Lower lobe of right lung (tissue), 2 donors: ENCODE measurements around the gene RGR. TPM values are rescaled to one million over a fixed set of nuclear protein-coding genes. Genes with fewer than 3 reads are reported as not detected.
A peak's percentile ranks its signal among the peaks of the same experiment; 100 is the strongest.

ENCODE experiments used
- ATAC-seq, 2 donors: fragments of 200-7000 bp; cut with Tn5 transposase; one replicate each; pipeline ENCODE4 v1.9.1; 2020 to 2022; ENCODE audit warnings: mild to moderate bottlenecking in 2 of 2, moderate library complexity in 2 of 2
- DNase-seq: peaks from one replicate; pipeline ENCODE4 v3.0.0-alpha.2; 2020
- H3K27ac ChIP-seq: fragments of 200-600 bp; one replicate; pipeline ENCODE4 v1.8.0; 2022
- H3K27me3 ChIP-seq: fragments of 200-600 bp; one replicate; pipeline ENCODE4 v1.8.0; 2022; ENCODE audit warnings: low read depth
- H3K36me3 ChIP-seq: fragments of 200-600 bp; one replicate; pipeline ENCODE4 v1.8.0; 2022; ENCODE audit warnings: mild to moderate bottlenecking
- H3K4me1 ChIP-seq: fragments of 200-600 bp; one replicate; pipeline ENCODE4 v1.8.0; 2022
- H3K4me3 ChIP-seq: fragments of 200-600 bp; one replicate; pipeline ENCODE4 v1.8.0; 2022; ENCODE audit warnings: mild to moderate bottlenecking
- H3K9me3 ChIP-seq: fragments of 200-600 bp; one replicate; pipeline ENCODE4 v1.8.0; 2022
- intact Hi-C: fragments of 100-400 bp; cut with DNase I; formaldehyde crosslinking; loops from one replicate; pipeline ENCODE4 v1.11.0; 2022
- total RNA-seq: library from RNA; stranded (reverse); fragmentation: NEBNext Ultra II Directional; extraction: Animal tissue kit (Norgen Biotek cat#: 25700); gene quantifications from one replicate; pipeline ENCODE4 v1.2.1, GENCODE V29; 2021
- TF ChIP-seq, protein P1 (sequence below): fragments of 200-600 bp; IDR thresholded peaks from one replicate; pipeline ENCODE4 v1.8.0; 2022; ENCODE audit warnings: antibody characterized with exemption, mild to moderate bottlenecking
- donor health status: DM: no; HTN: yes; CAD: no; lungs with severe emphysema.

RGR gene
- total RNA-seq, 1 donor from 2014 or later = not detected

DNA sequence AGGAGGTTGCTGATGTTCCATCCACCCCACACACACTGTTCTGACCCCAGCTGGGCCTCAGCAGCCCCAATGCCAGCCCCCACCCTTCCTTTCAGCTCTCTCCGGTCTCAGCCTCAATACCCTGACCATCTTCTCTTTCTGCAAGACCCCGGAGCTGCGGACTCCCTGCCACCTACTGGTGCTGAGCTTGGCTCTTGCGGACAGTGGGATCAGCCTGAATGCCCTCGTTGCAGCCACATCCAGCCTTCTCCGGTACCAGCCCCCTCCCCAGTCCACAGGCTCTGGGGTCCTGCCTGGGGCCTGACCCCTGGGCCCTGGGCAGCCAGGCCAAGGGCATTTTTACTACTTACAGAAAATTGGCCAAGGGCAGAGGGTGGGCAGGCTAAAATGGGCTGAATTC, 2.6 kb downstream of the RGR start:
- DNase-seq (no peak), ATAC-seq (no peak)
- Histone ChIP-seq H3K4me3 (no peak overlapping the region), H3K9me3 (no peaks in the 10 kb centered on the region), H3K4me1 (no peaks in the 10 kb centered on the region), H3K36me3 (no peaks in the 10 kb centered on the region), H3K27me3 (no peaks in the 10 kb centered on the region), H3K27ac (no peak overlapping the region)
- intact Hi-C loops = no loop called here
- TF ChIP-seq, protein P1, sequence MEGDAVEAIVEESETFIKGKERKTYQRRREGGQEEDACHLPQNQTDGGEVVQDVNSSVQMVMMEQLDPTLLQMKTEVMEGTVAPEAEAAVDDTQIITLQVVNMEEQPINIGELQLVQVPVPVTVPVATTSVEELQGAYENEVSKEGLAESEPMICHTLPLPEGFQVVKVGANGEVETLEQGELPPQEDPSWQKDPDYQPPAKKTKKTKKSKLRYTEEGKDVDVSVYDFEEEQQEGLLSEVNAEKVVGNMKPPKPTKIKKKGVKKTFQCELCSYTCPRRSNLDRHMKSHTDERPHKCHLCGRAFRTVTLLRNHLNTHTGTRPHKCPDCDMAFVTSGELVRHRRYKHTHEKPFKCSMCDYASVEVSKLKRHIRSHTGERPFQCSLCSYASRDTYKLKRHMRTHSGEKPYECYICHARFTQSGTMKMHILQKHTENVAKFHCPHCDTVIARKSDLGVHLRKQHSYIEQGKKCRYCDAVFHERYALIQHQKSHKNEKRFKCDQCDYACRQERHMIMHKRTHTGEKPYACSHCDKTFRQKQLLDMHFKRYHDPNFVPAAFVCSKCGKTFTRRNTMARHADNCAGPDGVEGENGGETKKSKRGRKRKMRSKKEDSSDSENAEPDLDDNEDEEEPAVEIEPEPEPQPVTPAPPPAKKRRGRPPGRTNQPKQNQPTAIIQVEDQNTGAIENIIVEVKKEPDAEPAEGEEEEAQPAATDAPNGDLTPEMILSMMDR = no peak

GRCh38 chr10:84248794-84249193, 3.9 kb downstream of the RGR start:
- Histone ChIP-seq H3K9me3 (no peaks in the 10 kb centered on the region), H3K4me1 (no peaks in the 10 kb centered on the region), H3K27me3 (no peaks in the 10 kb centered on the region), H3K4me3 (no peak overlapping the region), H3K36me3 (no peaks in the 10 kb centered on the region), H3K27ac (no peak overlapping the region)
- ATAC-seq (no peak), DNase-seq (no peak)
- TF ChIP-seq, protein P1 = no peak
- intact Hi-C loops = no loop called here

GRCh38 chr10:84254552-84255478, 10.0 kb downstream of the RGR start:
- TF ChIP-seq, protein P1 = no peak
- intact Hi-C loops = no loop called here
- Histone ChIP-seq H3K9me3 (no peaks in the 10 kb centered on the region), H3K27me3 (no peaks in the 10 kb centered on the region), H3K36me3 (no peaks in the 10 kb centered on the region), H3K27ac (no peak overlapping the region), H3K4me1 (no peaks in the 10 kb centered on the region), H3K4me3 (no peak overlapping the region)
- no peak for DNase-seq
- no peak for ATAC-seq

GRCh38 chr10:84256510-84257342, 11.9 kb downstream of the RGR start:
- H3K4me3 ChIP-seq = no peak overlapping the region
- no peaks in the 10 kb centered on the region for H3K9me3 ChIP-seq
- TF ChIP-seq, protein P1 = peak; percentile 60
- H3K27me3 ChIP-seq = peaks cover 8% of the 10 kb centered on the region
- intact Hi-C loops = no loop called here
- no peaks in the 10 kb centered on the region for H3K36me3 ChIP-seq
- H3K27ac ChIP-seq = no peak overlapping the region
- no peaks in the 10 kb centered on the region for H3K4me1 ChIP-seq
- ATAC-seq (peak; percentile 68), DNase-seq (no peak)

DNA sequence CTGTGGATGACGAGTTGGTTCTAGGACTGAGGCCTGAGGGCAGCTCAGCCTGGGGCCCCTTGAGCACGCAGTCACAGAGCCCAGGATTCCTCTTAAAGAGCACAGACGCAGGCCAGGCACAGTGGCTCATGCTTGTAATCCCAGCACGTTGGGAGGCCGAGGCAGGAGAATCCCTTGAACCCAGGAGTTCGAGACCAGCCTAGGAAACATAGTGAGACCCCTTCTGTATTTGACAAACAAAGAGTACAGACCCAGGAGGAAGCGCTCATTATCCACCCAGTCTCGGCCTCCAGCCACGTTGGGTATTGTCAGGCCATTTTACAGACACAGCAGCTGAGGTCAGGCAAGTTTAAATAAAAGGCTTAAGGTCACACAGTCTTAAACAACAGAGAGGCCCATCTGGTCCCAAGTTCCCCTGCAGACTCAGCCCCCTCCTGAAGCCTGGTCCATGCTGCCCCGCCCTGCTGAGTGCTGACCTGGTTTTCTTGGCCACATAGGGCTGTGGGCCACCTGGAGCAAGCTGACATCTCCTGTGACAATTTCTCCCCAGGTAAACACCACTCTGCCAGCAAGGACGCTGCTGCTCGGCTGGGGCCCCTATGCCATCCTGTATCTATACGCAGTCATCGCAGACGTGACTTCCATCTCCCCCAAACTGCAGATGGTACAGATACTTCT, 12.6 kb downstream of the RGR start:
- H3K36me3 ChIP-seq = no peaks in the 10 kb centered on the region
- intact Hi-C loops = no loop called here
- DNase-seq (no peak), ATAC-seq (no peak)
- no peak overlapping the region for H3K4me3 ChIP-seq
- H3K27me3 ChIP-seq = peaks cover 8% of the 10 kb centered on the region
- H3K27ac ChIP-seq = no peak overlapping the region
- H3K4me1 ChIP-seq = no peaks in the 10 kb centered on the region
- TF ChIP-seq, protein P1 = no peak
- no peaks in the 10 kb centered on the region for H3K9me3 ChIP-seq
